Parathyroid adenoma (tissue), 2 donors: ENCODE measurements around the gene SLC25A5.

ENCODE experiments used
- H2AFZ ChIP-seq: fragments of 300-600 bp; sonication (generic); one replicate; pipeline ENCODE4 v1.7.0; 2017; ENCODE audit warnings: antibody characterized with exemption, mild to moderate bottlenecking
- H3K27ac ChIP-seq: fragments of 300-600 bp; sonication (generic); one replicate; pipeline ENCODE4 v1.7.0; 2017
- H3K27me3 ChIP-seq: fragments of 300-600 bp; sonication (generic); one replicate; pipeline ENCODE4 v1.7.0; 2017; ENCODE audit warnings: low read length; ENCODE audit not compliant: control insufficient read depth, insufficient read depth
- H3K36me3 ChIP-seq: fragments of 300-600 bp; sonication (generic); one replicate; pipeline ENCODE4 v1.7.0; 2017; ENCODE audit warnings: low read length; ENCODE audit not compliant: control insufficient read depth, insufficient read depth
- H3K4me1 ChIP-seq: fragments of 300-600 bp; sonication (generic); one replicate; pipeline ENCODE4 v1.7.0; 2017; ENCODE audit warnings: control low read depth
- H3K4me2 ChIP-seq: fragments of 300-600 bp; sonication (generic); one replicate; pipeline ENCODE4 v1.7.0; 2017; ENCODE audit warnings: low read length
- H3K4me3 ChIP-seq: fragments of 300-600 bp; sonication (generic); one replicate; pipeline ENCODE4 v1.7.0; 2017; ENCODE audit warnings: low read depth, low read length
- H3K79me2 ChIP-seq: fragments of 300-600 bp; sonication (generic); one replicate; pipeline ENCODE4 v1.7.0; 2017; ENCODE audit warnings: control low read depth
- H3K9ac ChIP-seq: fragments of 300-600 bp; sonication (generic); one replicate; pipeline ENCODE4 v1.7.0; 2017; ENCODE audit warnings: mild to moderate bottlenecking
- H3K9me3 ChIP-seq: fragments of 300-600 bp; sonication (generic); one replicate; pipeline ENCODE4 v1.7.0; 2017; ENCODE audit warnings: low read length; ENCODE audit not compliant: control insufficient read depth
- CTCF ChIP-seq: fragments of 300-600 bp; sonication (generic); IDR thresholded peaks from one replicate; pipeline ENCODE4 v1.7.0; 2017; ENCODE audit warnings: antibody characterized with exemption, mild to moderate bottlenecking
- donor health status: primary hyperparathyroidism.

Gene SLC25A5

GRCh38 chrX:119466970-119467369 lies 1.3 kb upstream of the SLC25A5 start:
- no peak overlapping the region for H3K4me3 ChIP-seq
- no peaks in the 10 kb centered on the region for H3K27me3 ChIP-seq
- no peaks in the 10 kb centered on the region for H3K36me3 ChIP-seq
- H3K27ac ChIP-seq, result no peak overlapping the region
- no peak for TF ChIP-seq CTCF
- no peak overlapping the region for H3K4me2 ChIP-seq
- peaks cover 3% of the 10 kb centered on the region for H3K4me1 ChIP-seq
- no peak overlapping the region for H2AFZ ChIP-seq
- no peaks in the 10 kb centered on the region for H3K79me2 ChIP-seq
- H3K9me3 ChIP-seq, result no peaks in the 10 kb centered on the region
- no peak overlapping the region for H3K9ac ChIP-seq

GRCh38 chrX:119467433-119467832 lies 811 bp upstream of the SLC25A5 start:
- H3K36me3 ChIP-seq, result no peaks in the 10 kb centered on the region
- no peaks in the 10 kb centered on the region for H3K9me3 ChIP-seq
- H3K27ac ChIP-seq, result no peak overlapping the region
- H3K4me2 ChIP-seq, result no peak overlapping the region
- no peak overlapping the region for H2AFZ ChIP-seq
- H3K4me3 ChIP-seq, result no peak overlapping the region
- H3K27me3 ChIP-seq, result no peaks in the 10 kb centered on the region
- no peak for TF ChIP-seq CTCF
- no peaks in the 10 kb centered on the region for H3K79me2 ChIP-seq
- peaks cover 3% of the 10 kb centered on the region for H3K4me1 ChIP-seq
- no peak overlapping the region for H3K9ac ChIP-seq

GRCh38 chrX:119468551-119469312 lies 488 bp downstream of the SLC25A5 start:
- peak overlapping the region; percentile 71 for H2AFZ ChIP-seq
- no peaks in the 10 kb centered on the region for H3K27me3 ChIP-seq
- H3K4me2 ChIP-seq, result peak overlapping the region; percentile 67
- H3K4me1 ChIP-seq, result peaks cover 3% of the 10 kb centered on the region
- no peaks in the 10 kb centered on the region for H3K36me3 ChIP-seq
- peak overlapping the region; percentile 99 for H3K27ac ChIP-seq
- no peaks in the 10 kb centered on the region for H3K79me2 ChIP-seq
- peak overlapping the region; percentile 94 for H3K4me3 ChIP-seq
- peak; percentile 75 for TF ChIP-seq CTCF
- H3K9me3 ChIP-seq, result no peaks in the 10 kb centered on the region
- peak overlapping the region; percentile 98 for H3K9ac ChIP-seq

- TF ChIP-seq CTCF, result no peak
- Histone ChIP-seq H3K4me3 (peak overlapping the region; percentile 94), H2AFZ (peak overlapping the region; percentile 56), H3K36me3 (no peaks in the 10 kb centered on the region), H3K4me1 (peaks cover 3% of the 10 kb centered on the region), H3K9me3 (no peaks in the 10 kb centered on the region), H3K79me2 (no peaks in the 10 kb centered on the region), H3K27ac (peak overlapping the region; percentile 99), H3K27me3 (no peaks in the 10 kb centered on the region), H3K4me2 (peak overlapping the region; percentile 67), H3K9ac (no peak overlapping the region)
These were observed 1.0 kb downstream of the SLC25A5 start for GRCh38 chrX:119469313-119469635.
